Measurements from ENCODE around the gene DIO3.

The DIO3 gene

DNA sequence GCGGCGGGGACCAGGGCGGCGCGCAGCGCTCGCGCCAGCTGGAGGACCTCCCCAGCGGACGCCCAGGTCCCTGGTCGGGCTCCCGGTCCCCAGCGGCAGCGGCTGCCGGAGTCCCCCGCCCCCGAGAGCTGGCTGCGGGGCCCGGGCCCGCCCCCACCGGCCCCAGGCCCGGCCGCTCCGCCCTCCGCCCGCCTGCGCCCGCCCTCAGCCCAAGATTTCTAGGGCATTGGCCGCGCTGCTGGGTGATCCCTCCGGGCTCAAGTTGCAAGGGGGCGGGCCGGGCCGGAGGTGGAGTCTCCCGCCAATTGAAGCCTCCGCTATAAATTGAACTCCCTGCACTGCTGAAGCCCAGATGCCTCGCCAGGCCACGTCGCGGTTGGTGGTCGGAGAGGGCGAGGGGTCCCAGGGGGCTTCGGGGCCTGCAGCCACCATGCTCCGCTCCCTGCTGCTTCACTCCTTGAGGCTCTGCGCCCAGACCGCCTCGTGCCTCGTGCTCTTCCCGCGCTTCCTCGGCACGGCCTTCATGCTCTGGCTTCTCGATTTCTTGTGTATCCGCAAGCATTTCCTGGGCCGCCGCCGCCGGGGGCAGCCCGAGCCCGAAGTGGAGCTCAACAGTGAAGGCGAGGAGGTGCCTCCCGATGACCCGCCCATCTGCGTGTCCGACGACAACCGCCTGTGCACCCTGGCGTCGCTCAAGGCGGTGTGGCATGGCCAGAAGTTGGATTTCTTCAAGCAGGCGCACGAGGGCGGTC is at the start of gene DIO3:
TSS of gene DIO3 (plus strand) at position 351 of the 752 bp plus-strand sequence.
- TF ChIP-seq CREB1 (IDR thresholded peaks at IDR 0.05; ENCODE audit: low read depth) (no peak), NFIC (IDR thresholded peaks at IDR 0.05) (no peak), FOXM1 (IDR thresholded peaks at IDR 0.05; ENCODE audit: borderline replicate concordance, low read depth) (no peak), YY1 (IDR thresholded peaks at IDR 0.05; ENCODE audit: low read depth) (no peak), EP300 (IDR thresholded peaks at IDR 0.05; ENCODE audit: borderline replicate concordance) (no peak)
- TF ChIP-seq, protein P1, sequence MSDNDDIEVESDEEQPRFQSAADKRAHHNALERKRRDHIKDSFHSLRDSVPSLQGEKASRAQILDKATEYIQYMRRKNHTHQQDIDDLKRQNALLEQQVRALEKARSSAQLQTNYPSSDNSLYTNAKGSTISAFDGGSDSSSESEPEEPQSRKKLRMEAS (IDR thresholded peaks at IDR 0.05) = no peak

DNA sequence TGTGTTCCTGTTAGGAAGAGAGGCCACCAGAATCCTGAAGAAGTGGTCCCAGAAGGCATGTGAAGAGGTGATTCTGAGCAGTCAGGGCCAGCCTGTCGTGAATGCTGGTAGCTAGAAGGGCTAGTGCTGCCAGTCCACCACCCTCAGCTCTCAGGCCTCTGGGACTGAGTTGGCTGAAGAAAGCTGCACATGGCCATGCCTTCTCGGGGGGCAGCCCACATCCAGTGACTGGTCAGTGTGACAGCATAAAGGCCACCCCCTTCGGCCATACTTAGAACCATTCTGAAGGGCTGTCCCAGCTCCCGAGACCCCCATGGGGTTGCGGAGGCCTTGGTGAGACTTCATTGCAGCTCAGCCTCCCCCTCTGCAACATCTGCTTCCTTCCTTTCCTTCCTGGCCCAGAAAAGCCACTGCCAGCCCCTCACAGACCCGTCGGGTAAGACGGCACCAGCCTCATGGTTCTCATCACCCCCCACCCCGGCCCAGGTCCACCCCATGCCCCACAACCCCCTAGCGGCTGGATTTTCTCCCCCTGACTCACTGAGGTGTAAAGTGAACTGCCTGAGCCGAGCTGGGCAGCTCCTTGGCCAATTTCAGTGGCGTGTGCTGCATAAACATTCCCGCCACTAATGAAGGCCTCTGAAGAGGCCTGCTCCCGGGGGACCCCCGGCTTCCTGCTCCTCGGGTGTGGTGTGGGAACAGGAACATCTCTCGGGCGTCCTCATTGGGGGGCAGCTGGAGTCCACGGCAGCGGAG is 49.5 kb upstream of the DIO3 start:
- TF ChIP-seq ZBTB7A (IDR thresholded peaks at IDR 0.05; ENCODE audit: low read depth) (no peak), TAF1 (IDR thresholded peaks at IDR 0.05; ENCODE audit: low read depth) (no peak), FOXM1 (IDR thresholded peaks at IDR 0.05; ENCODE audit: borderline replicate concordance, low read depth) (no peak), NFIC (IDR thresholded peaks at IDR 0.05) (no peak), TEAD4 (IDR thresholded peaks at IDR 0.05) (no peak), CEBPB (IDR thresholded peaks at IDR 0.05) (no peak), RAD21 (IDR thresholded peaks at IDR 0.05; ENCODE audit: low read depth) (no peak), YY1 (IDR thresholded peaks at IDR 0.05; ENCODE audit: low read depth) (no peak), CREB1 (IDR thresholded peaks at IDR 0.05; ENCODE audit: low read depth) (no peak)
- TF ChIP-seq, protein P2, sequence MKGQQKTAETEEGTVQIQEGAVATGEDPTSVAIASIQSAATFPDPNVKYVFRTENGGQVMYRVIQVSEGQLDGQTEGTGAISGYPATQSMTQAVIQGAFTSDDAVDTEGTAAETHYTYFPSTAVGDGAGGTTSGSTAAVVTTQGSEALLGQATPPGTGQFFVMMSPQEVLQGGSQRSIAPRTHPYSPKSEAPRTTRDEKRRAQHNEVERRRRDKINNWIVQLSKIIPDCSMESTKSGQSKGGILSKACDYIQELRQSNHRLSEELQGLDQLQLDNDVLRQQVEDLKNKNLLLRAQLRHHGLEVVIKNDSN (IDR thresholded peaks at IDR 0.05) = no peak
- TF ChIP-seq, protein P3, sequence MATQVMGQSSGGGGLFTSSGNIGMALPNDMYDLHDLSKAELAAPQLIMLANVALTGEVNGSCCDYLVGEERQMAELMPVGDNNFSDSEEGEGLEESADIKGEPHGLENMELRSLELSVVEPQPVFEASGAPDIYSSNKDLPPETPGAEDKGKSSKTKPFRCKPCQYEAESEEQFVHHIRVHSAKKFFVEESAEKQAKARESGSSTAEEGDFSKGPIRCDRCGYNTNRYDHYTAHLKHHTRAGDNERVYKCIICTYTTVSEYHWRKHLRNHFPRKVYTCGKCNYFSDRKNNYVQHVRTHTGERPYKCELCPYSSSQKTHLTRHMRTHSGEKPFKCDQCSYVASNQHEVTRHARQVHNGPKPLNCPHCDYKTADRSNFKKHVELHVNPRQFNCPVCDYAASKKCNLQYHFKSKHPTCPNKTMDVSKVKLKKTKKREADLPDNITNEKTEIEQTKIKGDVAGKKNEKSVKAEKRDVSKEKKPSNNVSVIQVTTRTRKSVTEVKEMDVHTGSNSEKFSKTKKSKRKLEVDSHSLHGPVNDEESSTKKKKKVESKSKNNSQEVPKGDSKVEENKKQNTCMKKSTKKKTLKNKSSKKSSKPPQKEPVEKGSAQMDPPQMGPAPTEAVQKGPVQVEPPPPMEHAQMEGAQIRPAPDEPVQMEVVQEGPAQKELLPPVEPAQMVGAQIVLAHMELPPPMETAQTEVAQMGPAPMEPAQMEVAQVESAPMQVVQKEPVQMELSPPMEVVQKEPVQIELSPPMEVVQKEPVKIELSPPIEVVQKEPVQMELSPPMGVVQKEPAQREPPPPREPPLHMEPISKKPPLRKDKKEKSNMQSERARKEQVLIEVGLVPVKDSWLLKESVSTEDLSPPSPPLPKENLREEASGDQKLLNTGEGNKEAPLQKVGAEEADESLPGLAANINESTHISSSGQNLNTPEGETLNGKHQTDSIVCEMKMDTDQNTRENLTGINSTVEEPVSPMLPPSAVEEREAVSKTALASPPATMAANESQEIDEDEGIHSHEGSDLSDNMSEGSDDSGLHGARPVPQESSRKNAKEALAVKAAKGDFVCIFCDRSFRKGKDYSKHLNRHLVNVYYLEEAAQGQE (IDR thresholded peaks at IDR 0.05; ENCODE audit: low read depth) = no peak
- TF ChIP-seq, protein P1 (IDR thresholded peaks at IDR 0.05) = no peak

DNA sequence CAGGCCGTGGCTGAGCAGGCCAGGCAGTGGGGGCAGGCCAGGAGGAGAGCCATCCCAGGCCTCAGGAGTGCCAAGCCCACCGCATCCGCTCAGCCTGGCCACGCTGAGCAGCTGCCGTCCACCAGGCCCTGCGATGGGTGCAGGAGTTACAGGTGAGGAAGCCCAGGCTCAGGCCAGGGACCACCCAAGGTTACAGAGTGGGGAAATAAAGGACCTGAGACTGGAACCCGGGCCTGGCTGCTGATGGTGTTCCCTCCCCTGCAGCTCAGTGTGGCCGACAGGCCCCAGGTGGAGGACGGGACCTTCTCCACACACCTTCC is 49.0 kb upstream of the DIO3 start:
- TF ChIP-seq EP300 (IDR thresholded peaks at IDR 0.05; ENCODE audit: borderline replicate concordance) (no peak), TCF12 (IDR thresholded peaks at IDR 0.05; ENCODE audit: low read depth) (no peak), TEAD4 (IDR thresholded peaks at IDR 0.05) (no peak), ZBTB7A (IDR thresholded peaks at IDR 0.05; ENCODE audit: low read depth) (no peak), NFIC (IDR thresholded peaks at IDR 0.05) (no peak), TAF1 (IDR thresholded peaks at IDR 0.05; ENCODE audit: low read depth) (no peak), FOXM1 (IDR thresholded peaks at IDR 0.05; ENCODE audit: borderline replicate concordance, low read depth) (no peak), EGR1 (IDR thresholded peaks at IDR 0.05) (no peak), RAD21 (IDR thresholded peaks at IDR 0.05; ENCODE audit: low read depth) (no peak), YY1 (IDR thresholded peaks at IDR 0.05; ENCODE audit: low read depth) (no peak), CEBPB (IDR thresholded peaks at IDR 0.05) (no peak), CREB1 (IDR thresholded peaks at IDR 0.05; ENCODE audit: low read depth) (no peak)
- TF ChIP-seq, protein P1 (IDR thresholded peaks at IDR 0.05) = no peak
- TF ChIP-seq, protein P3 (IDR thresholded peaks at IDR 0.05; ENCODE audit: low read depth) = no peak
- TF ChIP-seq, protein P2 (IDR thresholded peaks at IDR 0.05) = no peak

DNA sequence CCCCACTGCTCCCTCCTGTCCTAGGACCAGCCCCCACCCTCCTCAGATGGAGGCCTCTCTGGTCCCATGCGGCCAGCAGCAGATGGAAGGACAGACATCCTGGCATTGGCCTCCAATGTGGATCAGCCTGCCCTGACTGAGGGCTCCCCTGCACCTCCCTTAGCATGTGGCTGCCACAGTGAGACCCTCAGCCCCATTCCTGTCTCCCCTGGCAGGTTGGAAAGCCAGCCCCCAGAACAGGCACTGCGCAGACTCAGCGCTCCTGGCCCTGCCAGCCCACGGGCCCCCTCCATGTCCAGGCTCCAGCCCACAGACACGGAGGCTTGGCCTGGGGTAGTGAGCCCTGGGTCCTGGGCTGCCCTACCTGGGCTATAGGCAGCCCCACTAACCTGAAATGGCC is 47.2 kb upstream of the DIO3 start:
- TF ChIP-seq YY1 (IDR thresholded peaks at IDR 0.05; ENCODE audit: low read depth) = no peak

DNA sequence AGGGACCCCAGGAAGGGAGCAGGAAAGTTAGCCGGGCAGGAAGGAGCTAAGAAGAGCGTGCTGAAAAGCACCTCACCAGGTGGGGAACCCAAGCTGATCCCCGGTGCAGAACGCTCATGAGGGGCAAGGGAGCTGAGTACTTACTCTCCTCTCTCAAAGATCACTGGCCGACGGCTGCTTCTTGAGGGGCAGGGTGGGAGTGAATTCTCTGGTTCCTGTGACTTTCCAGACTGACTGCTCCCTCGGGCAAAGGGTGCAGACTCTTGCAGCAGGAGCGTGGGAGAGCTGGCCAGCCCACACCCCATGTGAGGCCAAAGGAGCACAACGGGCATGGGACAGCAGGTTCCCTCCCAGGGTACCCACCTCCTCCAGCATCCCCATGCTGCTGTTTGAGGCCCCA is 44.9 kb upstream of the DIO3 start:
- TF ChIP-seq ZBTB7A (IDR thresholded peaks at IDR 0.05; ENCODE audit: low read depth) (no peak), EGR1 (IDR thresholded peaks at IDR 0.05) (no peak), NFIC (IDR thresholded peaks at IDR 0.05) (no peak), TEAD4 (IDR thresholded peaks at IDR 0.05) (no peak), EP300 (IDR thresholded peaks at IDR 0.05; ENCODE audit: borderline replicate concordance) (no peak), TAF1 (IDR thresholded peaks at IDR 0.05; ENCODE audit: low read depth) (no peak), CEBPB (IDR thresholded peaks at IDR 0.05) (no peak), YY1 (IDR thresholded peaks at IDR 0.05; ENCODE audit: low read depth) (no peak), RAD21 (IDR thresholded peaks at IDR 0.05; ENCODE audit: low read depth) (no peak), TCF12 (IDR thresholded peaks at IDR 0.05; ENCODE audit: low read depth) (no peak), FOXM1 (IDR thresholded peaks at IDR 0.05; ENCODE audit: borderline replicate concordance, low read depth) (no peak), CREB1 (IDR thresholded peaks at IDR 0.05; ENCODE audit: low read depth) (no peak)
- TF ChIP-seq, protein P1 (IDR thresholded peaks at IDR 0.05) = no peak
- TF ChIP-seq, protein P2 (IDR thresholded peaks at IDR 0.05) = no peak
- TF ChIP-seq, protein P3 (IDR thresholded peaks at IDR 0.05; ENCODE audit: low read depth) = no peak
